ENCODE results near the gene ZNF813.

The ZNF813 gene

GRCh38 chr19:53545271-53546065 is 77.9 kb downstream of the ZNF813 start:
- H3K4me3 ChIP-seq (ENCODE audit: low read depth, low read length): no peak overlapping the region
- CTCF ChIA-PET: no interaction called here
- POLR2A ChIA-PET: no interaction called here

More at GRCh38 chr19:53545271-53546065, 77.9 kb downstream of the ZNF813 start:
- Histone ChIP-seq H3K36me3 (ENCODE audit: control insufficient read depth in 2 of 2, insufficient read depth in 1 of 2, low read length in 2 of 2) (peaks cover 13 to 40% of the 10 kb centered on the region in 2 experiments), H3K9me3 (ENCODE audit: control insufficient read depth, insufficient read depth, low read depth, low read length) (no peaks in the 10 kb centered on the region), H3K4me1 (ENCODE audit: control insufficient read depth, insufficient read depth, low read length) (no peaks in the 10 kb centered on the region), H3K27ac (ENCODE audit: extremely low read depth, low read depth, low read length) (no peak overlapping the region)
- TF ChIP-seq ZBTB48 (tag by site-specific recombination; IDR thresholded peaks at IDR 0.05): no peak
- TF ChIP-seq ZBTB49 (tag by site-specific recombination; IDR thresholded peaks at IDR 0.05; ENCODE audit: low read depth): no peak
- peak; percentile 51; the same call in 1 of the 2 replicates for TF ChIP-seq KLF1 (tag by site-specific recombination; IDR thresholded peaks at IDR 0.05)
- TF ChIP-seq SP7 (tag by site-specific recombination; IDR thresholded peaks at IDR 0.05): 0 out of 2 replicates have a peak, but pooled peaks have one; percentile 33
- TF ChIP-seq ZNF335 (tag by site-specific recombination; conservative IDR thresholded peaks at IDR 0.05): 0 out of 2 replicates have a peak, but pooled peaks have one; percentile 17

Data from HEK293 (cell line).